Left cardiac atrium (tissue), 4 donors: Measurements from ENCODE around the gene MRPS9. TPM values are rescaled to one million over a fixed set of nuclear protein-coding genes. Genes with fewer than 3 reads are reported as not detected.

Source experiments
- ATAC-seq, 2 donors: fragments of 200-7000 bp; cut with Tn5 transposase; one replicate each; pipeline ENCODE4 v1.9.1; 2020; ENCODE audit warnings: mild to moderate bottlenecking in 2 of 2, moderate library complexity in 2 of 2
- DNase-seq: peaks from one replicate; pipeline ENCODE4 v3.0.0-alpha.2; 2020
- intact Hi-C, 2 donors: fragments of 100-400 bp; cut with DNase I; formaldehyde crosslinking; loops; one replicate each; pipeline versions ENCODE4 v1.14.1 to v1.15.1; 2022 to 2023
- long read RNA-seq: library from polyadenylated mRNA; unstranded; transcript quantifications from one replicate; pipeline ENCODE4 v2.0.0, GENCODE V29; 2021
- total RNA-seq, 2 donors: library from RNA; stranded (reverse); fragmentation: NEBNext Ultra II Directional; extraction: Animal tissue kit (Norgen Biotek cat#: 25700); gene quantifications; one replicate each; pipeline ENCODE4 v1.2.1, GENCODE V29; 2021
- donor health status: DM: no; HTN: yes; CAD: no.
- donor health status: DM: no; HTN: yes; CAD: no; lungs with severe emphysema.
- donor health status: DM: yes; HTN: yes; CAD: no.
- donor health status: Dilated cardiomyopathy.

Gene MRPS9
- total RNA-seq: 10 to 100 TPM; 48.2 to 49.9 TPM
- long read RNA-seq, transcript MRPS9-201 (11 exons, 1,500 nt): major isoform, 99 of 111 reads
- long read RNA-seq, partial matches to known transcripts: 7 of 111 reads
- long read RNA-seq, other reads (novel, unspliced or antisense): 5 of 111 reads

- intact Hi-C loops: no loop called here
These were observed at the start of gene MRPS9 for GRCh38 chr2:105037572-105038382. Gene MRPS9, plus strand, starts transcription at chr2:105038069. Its CDS starts 24 bp downstream, at chr2:105038093.

GRCh38 chr2:105005181-105005951, 32.5 kb upstream of the MRPS9 start:
- no peak for DNase-seq
- peak in 1 of 2 donors; percentile 47 for ATAC-seq
- intact Hi-C loops: no loop called here

More at GRCh38 chr2:105037572-105038382, at the start of gene MRPS9:
- DNase-seq (peak; percentile 99), ATAC-seq (peak; percentile 100)

- ATAC-seq (no peak), DNase-seq (no peak)
- intact Hi-C loops: no loop called here
These were observed 30.5 kb upstream of the MRPS9 start for GRCh38 chr2:105007367-105007766.

- DNase-seq (no peak), ATAC-seq (no peak)
- intact Hi-C loops: no loop called here
These were observed 5.4 kb upstream of the MRPS9 start for GRCh38 chr2:105032476-105032875.

GRCh38 chr2:105034170-105034569, 3.7 kb upstream of the MRPS9 start:
- ATAC-seq (no peak), DNase-seq (no peak)
- intact Hi-C loops: no loop called here

- ATAC-seq (peak in 1 of 2 donors; percentile 10), DNase-seq (no peak)
- intact Hi-C loops: no loop called here
These were observed 653 bp downstream of the MRPS9 start for GRCh38 chr2:105038383-105039061.

GRCh38 chr2:105039559-105039958, 1.7 kb downstream of the MRPS9 start:
- DNase-seq (no peak), ATAC-seq (no peak)
- intact Hi-C loops: no loop called here

- no peak for DNase-seq
- intact Hi-C loops: no loop called here
- ATAC-seq: no peak
These were observed 4.3 kb downstream of the MRPS9 start for GRCh38 chr2:105042189-105042588.

- intact Hi-C loops: no loop called here
- ATAC-seq (peak; percentile 8 to 74), DNase-seq (peak; percentile 57)
These were observed 14.9 kb downstream of the MRPS9 start for GRCh38 chr2:105052773-105053172.

- ATAC-seq: no peak
- no peak for DNase-seq
- intact Hi-C loops: no loop called here
These were observed 17.7 kb downstream of the MRPS9 start for GRCh38 chr2:105055613-105056012.

GRCh38 chr2:105056245-105056644, 18.4 kb downstream of the MRPS9 start:
- ATAC-seq (no peak), DNase-seq (no peak)
- intact Hi-C loops: no loop called here

GRCh38 chr2:105057005-105057404, 19.1 kb downstream of the MRPS9 start:
- DNase-seq (no peak), ATAC-seq (no peak)
- intact Hi-C loops: no loop called here

GRCh38 chr2:105061560-105061959, 23.7 kb downstream of the MRPS9 start:
- ATAC-seq: no peak
- intact Hi-C loops: no loop called here
- no peak for DNase-seq

GRCh38 chr2:105062158-105062557, 24.3 kb downstream of the MRPS9 start:
- ATAC-seq (no peak), DNase-seq (no peak)
- intact Hi-C loops: no loop called here

- ATAC-seq (no peak), DNase-seq (no peak)
- intact Hi-C loops: no loop called here
These were observed 30.5 kb downstream of the MRPS9 start for GRCh38 chr2:105068387-105068786.

GRCh38 chr2:105068875-105069274, 31.0 kb downstream of the MRPS9 start:
- intact Hi-C loops: no loop called here
- ATAC-seq (no peak), DNase-seq (no peak)

- DNase-seq: no peak
- no peak for ATAC-seq
- intact Hi-C loops: no loop called here
These were observed 32.4 kb downstream of the MRPS9 start for GRCh38 chr2:105070010-105070865.

- no peak for ATAC-seq
- DNase-seq: no peak
- intact Hi-C loops: no loop called here
These were observed 33.5 kb downstream of the MRPS9 start for GRCh38 chr2:105071379-105071778.

GRCh38 chr2:105072039-105072438, 34.2 kb downstream of the MRPS9 start:
- no peak for ATAC-seq
- DNase-seq: no peak
- intact Hi-C loops: no loop called here
